Gastroesophageal sphincter (tissue), 3 donors: ENCODE results near the gene PTPN3.

Experiments used
- EP300 ChIP-seq: sonication (generic); formaldehyde crosslinking; IDR thresholded peaks from one replicate; pipeline ENCODE4 v1.6.1; 2017; ENCODE audit warnings: antibody characterized with exemption, mild to moderate bottlenecking
- POLR2A ChIP-seq, 2 donors: fragments of 450-650 bp; IDR thresholded peaks; one replicate each; pipeline ENCODE4 v1.6.1; 2017; ENCODE audit warnings: antibody characterized with exemption in 2 of 2, mild to moderate bottlenecking in 2 of 2, moderate library complexity in 1 of 2
- POLR2AphosphoS5 ChIP-seq: sonication (generic); formaldehyde crosslinking; IDR thresholded peaks from one replicate; pipeline ENCODE4 v1.6.1; 2017; ENCODE audit warnings: antibody characterized with exemption
- TF ChIP-seq, protein P1 (sequence below), 4 experiments: fragments of 200-600 bp in 2 of 4; fragments of 450-650 bp in 2 of 4; sonication (generic) in 1 of 4; IDR thresholded peaks; one replicate each; pipeline ENCODE4 v1.5.1; 2017 to 2019; ENCODE audit warnings: antibody characterized with exemption in 4 of 4, mild to moderate bottlenecking in 2 of 4, moderate library complexity in 2 of 4

DNA sequence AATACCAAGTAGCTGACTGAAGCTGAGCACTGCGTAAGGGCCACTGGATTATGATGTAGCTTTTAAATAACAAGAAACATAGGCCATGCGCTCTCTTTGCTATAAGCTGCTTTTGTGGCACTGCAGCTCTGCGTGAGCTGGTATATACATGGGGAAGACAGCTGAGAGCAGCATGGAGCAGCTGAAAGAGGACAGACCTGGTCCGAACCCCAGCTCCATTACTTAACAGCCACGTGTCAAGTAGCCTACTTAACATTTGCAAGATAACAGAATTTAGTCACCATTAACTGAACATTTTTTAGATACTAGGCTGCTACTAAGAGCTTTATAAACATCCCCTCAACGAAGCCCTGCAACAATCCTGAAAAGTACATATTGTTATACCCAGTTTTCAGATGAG, 69.3 kb downstream of the PTPN3 start:
- TF ChIP-seq POLR2A (IDR thresholded peaks at IDR 0.05), result no peak
- no peak for TF ChIP-seq EP300
- TF ChIP-seq, protein P1, sequence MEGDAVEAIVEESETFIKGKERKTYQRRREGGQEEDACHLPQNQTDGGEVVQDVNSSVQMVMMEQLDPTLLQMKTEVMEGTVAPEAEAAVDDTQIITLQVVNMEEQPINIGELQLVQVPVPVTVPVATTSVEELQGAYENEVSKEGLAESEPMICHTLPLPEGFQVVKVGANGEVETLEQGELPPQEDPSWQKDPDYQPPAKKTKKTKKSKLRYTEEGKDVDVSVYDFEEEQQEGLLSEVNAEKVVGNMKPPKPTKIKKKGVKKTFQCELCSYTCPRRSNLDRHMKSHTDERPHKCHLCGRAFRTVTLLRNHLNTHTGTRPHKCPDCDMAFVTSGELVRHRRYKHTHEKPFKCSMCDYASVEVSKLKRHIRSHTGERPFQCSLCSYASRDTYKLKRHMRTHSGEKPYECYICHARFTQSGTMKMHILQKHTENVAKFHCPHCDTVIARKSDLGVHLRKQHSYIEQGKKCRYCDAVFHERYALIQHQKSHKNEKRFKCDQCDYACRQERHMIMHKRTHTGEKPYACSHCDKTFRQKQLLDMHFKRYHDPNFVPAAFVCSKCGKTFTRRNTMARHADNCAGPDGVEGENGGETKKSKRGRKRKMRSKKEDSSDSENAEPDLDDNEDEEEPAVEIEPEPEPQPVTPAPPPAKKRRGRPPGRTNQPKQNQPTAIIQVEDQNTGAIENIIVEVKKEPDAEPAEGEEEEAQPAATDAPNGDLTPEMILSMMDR (IDR thresholded peaks at IDR 0.05), result no peak
- no peak for TF ChIP-seq POLR2AphosphoS5
